HG03066 (cell line): ENCODE results near the gene CEBPA.

ENCODE experiments used
- ATAC-seq: cut with Tn5 transposase; IDR thresholded peaks from one replicate; pipeline ENCODE4 v1.9.1; 2021; ENCODE audit warnings: low read depth; ENCODE audit not compliant: unreplicated experiment

The CEBPA gene

DNA sequence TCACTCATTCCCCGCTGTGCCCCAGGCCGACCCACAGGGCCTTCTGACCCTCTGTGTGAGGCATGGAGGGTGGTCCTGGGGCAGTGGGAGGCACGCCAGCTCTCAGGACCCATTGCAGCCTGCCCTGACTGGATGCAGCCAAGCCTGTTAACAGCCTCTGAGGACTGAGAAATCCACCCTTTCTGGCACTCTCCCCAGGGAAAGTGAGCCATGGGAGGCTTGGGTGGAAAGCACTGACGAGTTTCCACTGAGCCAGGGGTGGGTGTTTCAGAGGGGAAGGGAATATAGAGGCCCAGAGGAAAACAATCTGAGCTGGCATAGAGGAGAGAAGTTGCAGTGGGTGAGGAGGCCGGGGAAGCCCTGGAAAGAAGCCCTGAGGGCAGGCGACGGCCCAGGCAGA lies 46.1 kb downstream of the CEBPA start:
- no peak for ATAC-seq

DNA sequence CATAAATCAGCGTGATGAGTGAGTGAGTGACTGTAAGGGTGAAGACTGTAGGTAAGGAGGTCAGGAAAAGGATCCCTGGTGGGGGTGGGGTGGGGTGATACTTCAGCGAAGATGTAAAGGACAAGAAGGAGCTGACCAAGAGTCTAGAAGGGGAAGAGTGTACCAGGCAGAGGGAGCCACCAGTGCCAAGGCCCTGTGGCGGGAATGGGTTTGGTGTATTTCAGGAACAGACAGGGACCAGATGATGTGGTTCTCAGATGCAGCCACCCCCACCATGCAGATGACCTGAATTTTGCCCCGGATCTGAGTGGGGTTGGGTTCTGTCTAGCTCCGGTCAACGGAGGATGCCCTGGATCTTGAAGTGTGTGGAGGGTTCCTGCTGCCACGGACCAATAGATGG lies 46.6 kb downstream of the CEBPA start:
- no peak for ATAC-seq

DNA sequence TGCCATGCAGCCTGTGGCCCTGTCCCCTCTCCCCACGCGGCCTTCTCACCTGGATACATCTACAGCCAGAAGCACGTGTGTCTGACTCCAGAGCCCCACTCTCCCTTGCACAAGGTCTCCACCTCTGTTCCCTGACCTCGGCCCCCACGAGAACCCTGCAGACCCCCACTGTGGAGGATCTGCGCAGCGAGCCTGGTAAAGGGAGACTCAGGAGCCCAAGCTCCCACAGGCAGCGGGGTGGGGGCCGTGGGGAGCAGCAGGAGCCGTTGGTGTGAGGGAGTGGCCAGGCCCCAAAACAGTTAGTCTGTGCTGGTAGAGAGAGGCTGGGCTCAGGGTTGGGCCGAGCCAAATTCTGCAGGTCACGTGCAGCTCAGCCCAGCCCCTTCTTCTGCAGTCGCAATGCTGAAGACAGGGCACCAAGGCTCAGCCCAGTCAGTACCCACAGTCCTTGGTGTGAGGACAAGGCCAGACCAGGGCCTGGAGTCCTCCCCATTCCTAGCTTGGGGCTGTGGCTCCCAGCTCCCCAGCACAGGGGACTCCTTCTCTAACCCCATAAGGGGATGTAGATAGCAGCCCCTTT lies 48.0 kb downstream of the CEBPA start:
- ATAC-seq = no peak

- ATAC-seq = no peak
Observed at GRCh38 chr19:33252971-33253370, 49.4 kb downstream of the CEBPA start.

DNA sequence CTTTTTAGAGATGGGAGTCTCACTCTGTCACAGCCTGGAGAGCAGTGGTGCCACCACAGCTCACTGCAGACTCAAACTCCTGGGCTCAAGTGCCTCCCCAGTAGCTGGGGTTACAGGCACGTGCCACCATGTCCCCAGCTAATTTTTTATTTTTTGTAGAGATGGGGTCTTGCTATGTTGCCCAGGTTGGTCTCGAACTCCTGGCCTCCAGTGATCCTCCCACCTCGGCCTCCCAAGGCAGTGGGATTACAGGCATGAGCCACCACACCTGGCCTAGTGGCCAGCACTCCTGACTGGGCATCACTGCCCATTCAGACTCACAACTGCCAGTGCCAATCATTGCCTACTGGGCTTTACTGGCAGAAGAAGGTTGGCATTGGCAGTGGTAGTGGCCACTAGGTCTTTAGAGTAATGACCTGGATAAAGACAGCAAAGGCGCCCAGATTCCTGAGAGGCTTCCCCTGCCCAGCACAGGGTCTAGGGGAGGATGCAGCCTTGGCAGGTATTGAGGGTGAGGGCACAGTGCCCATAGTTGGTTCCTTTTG lies 49.8 kb downstream of the CEBPA start:
- no peak for ATAC-seq

GRCh38 chr19:33251526-33252090 lies 50.7 kb downstream of the CEBPA start:
- ATAC-seq = no peak

GRCh38 chr19:33251076-33251475 lies 51.3 kb downstream of the CEBPA start:
- ATAC-seq = no peak

GRCh38 chr19:33250500-33250899 lies 51.8 kb downstream of the CEBPA start:
- no peak for ATAC-seq
